ENCODE measurements around the gene CRYBA2.
A peak's percentile ranks its signal among the peaks of the same experiment; 100 is the strongest.

Gene CRYBA2

GRCh38 chr2:219022616-219023015, 29.4 kb upstream of the CRYBA2 start:
- no peak for DNase-seq

- DNase-seq, result no peak
These were observed 28.8 kb upstream of the CRYBA2 start for GRCh38 chr2:219022041-219022440.

- no peak for DNase-seq
These were observed 28.4 kb upstream of the CRYBA2 start for GRCh38 chr2:219021591-219021990.

GRCh38 chr2:219020604-219021365, 27.6 kb upstream of the CRYBA2 start:
- DNase-seq, result no peak

- DNase-seq, result no peak
These were observed 26.2 kb upstream of the CRYBA2 start for GRCh38 chr2:219019436-219019835.

GRCh38 chr2:219018726-219019125, 25.5 kb upstream of the CRYBA2 start:
- DNase-seq, result no peak

GRCh38 chr2:219018286-219018685, 25.1 kb upstream of the CRYBA2 start:
- DNase-seq, result no peak

GRCh38 chr2:219017201-219017931, 24.1 kb upstream of the CRYBA2 start:
- no peak for DNase-seq

- DNase-seq, result no peak
These were observed 23.5 kb upstream of the CRYBA2 start for GRCh38 chr2:219016721-219017120.

- no peak for DNase-seq
These were observed 17.7 kb upstream of the CRYBA2 start for GRCh38 chr2:219010873-219011272.

- no peak for DNase-seq
These were observed 17.0 kb upstream of the CRYBA2 start for GRCh38 chr2:219010162-219010756.

- no peak for DNase-seq
These were observed 16.1 kb upstream of the CRYBA2 start for GRCh38 chr2:219009294-219009693.

- no peak for DNase-seq
These were observed 10.8 kb upstream of the CRYBA2 start for GRCh38 chr2:219003979-219004378.

GRCh38 chr2:219003267-219003634, 10.0 kb upstream of the CRYBA2 start:
- no peak for DNase-seq

- DNase-seq, result peak; percentile 60
These were observed 9.4 kb upstream of the CRYBA2 start for GRCh38 chr2:219002395-219003266.

GRCh38 chr2:219001577-219002394, 8.6 kb upstream of the CRYBA2 start:
- DNase-seq, result peak; percentile 51

- no peak for DNase-seq
These were observed 7.9 kb upstream of the CRYBA2 start for GRCh38 chr2:219001100-219001576.

GRCh38 chr2:219000569-219000960, 7.3 kb upstream of the CRYBA2 start:
- DNase-seq, result no peak

GRCh38 chr2:218999881-219000568, 6.8 kb upstream of the CRYBA2 start:
- no peak for DNase-seq

- DNase-seq, result no peak
These were observed 6.0 kb upstream of the CRYBA2 start for GRCh38 chr2:218999021-218999880.
